Osteoblast (primary cell): ENCODE data around the gene KRTAP10-4. TPM values are rescaled to one million over a fixed set of nuclear protein-coding genes. Genes with fewer than 3 reads are reported as not detected.

Experiments used
- DNase-seq: peaks from one replicate; pipeline ENCODE4 v3.0.0; 2011; ENCODE audit warnings: low spot score, mixed read lengths; ENCODE audit not compliant: insufficient read length; ENCODE audit errors: missing footprints
- H2AFZ ChIP-seq: 2 replicates; pipeline ENCODE4 v1.6.0; 2011; ENCODE audit warnings: mild to moderate bottlenecking, low read length
- H3K27ac ChIP-seq: 2 replicates; pipeline ENCODE4 v1.5.1; 2011; ENCODE audit warnings: mild to moderate bottlenecking, low read depth, low read length, moderate library complexity
- H3K27me3 ChIP-seq: 2 replicates; pipeline ENCODE4 v1.6.0; 2012; ENCODE audit warnings: mild to moderate bottlenecking, control low read depth, inconsistent platforms, low read length, moderate library complexity; ENCODE audit not compliant: insufficient read depth
- H3K36me3 ChIP-seq: 2 replicates; pipeline ENCODE4 v1.5.1; 2011; ENCODE audit warnings: mild to moderate bottlenecking, low read length, control low read depth, moderate library complexity; ENCODE audit not compliant: insufficient read depth
- H3K4me1 ChIP-seq: 2 replicates; pipeline ENCODE4 v1.5.1; 2011; ENCODE audit warnings: mild to moderate bottlenecking, low read length, control low read depth, moderate library complexity; ENCODE audit not compliant: insufficient read depth
- H3K4me2 ChIP-seq: 2 replicates; pipeline ENCODE4 v1.6.0; 2011; ENCODE audit warnings: mild to moderate bottlenecking, low read length; ENCODE audit not compliant: insufficient read depth
- H3K4me3 ChIP-seq: fragments of 200-600 bp; sonication (generic); 3 replicates; pipeline ENCODE4 v1.5.1; 2012; ENCODE audit warnings: mild to moderate bottlenecking, low read length, inconsistent platforms; ENCODE audit not compliant: insufficient read depth
- H3K79me2 ChIP-seq: 2 replicates; pipeline ENCODE4 v1.6.0; 2012; ENCODE audit warnings: mild to moderate bottlenecking, low read length, control low read depth, inconsistent platforms; ENCODE audit not compliant: insufficient read depth
- H3K9me3 ChIP-seq: 2 replicates; pipeline ENCODE4 v1.5.1; 2011; ENCODE audit warnings: low read depth, low read length, control low read depth
- H4K20me1 ChIP-seq: 2 replicates; pipeline ENCODE4 v1.6.0; 2012; ENCODE audit warnings: mild to moderate bottlenecking, low read length, control low read depth; ENCODE audit not compliant: insufficient read depth
- total RNA-seq: library from RNA; depleted of rRNA; stranded (reverse); fragments of >200 nt; gene quantifications from 2 replicates; pipeline ENCODE4 v1.2.3, GENCODE V29; 2012
- TF ChIP-seq, protein P1 (sequence below): IDR thresholded peaks from 2 replicates; pipeline ENCODE4 v1.5.1; 2011; ENCODE audit warnings: mild to moderate bottlenecking, low read depth, low read length, moderate library complexity; ENCODE audit errors: extremely low read depth

The KRTAP10-4 gene
- total RNA-seq, 1 donor: not detected

DNA sequence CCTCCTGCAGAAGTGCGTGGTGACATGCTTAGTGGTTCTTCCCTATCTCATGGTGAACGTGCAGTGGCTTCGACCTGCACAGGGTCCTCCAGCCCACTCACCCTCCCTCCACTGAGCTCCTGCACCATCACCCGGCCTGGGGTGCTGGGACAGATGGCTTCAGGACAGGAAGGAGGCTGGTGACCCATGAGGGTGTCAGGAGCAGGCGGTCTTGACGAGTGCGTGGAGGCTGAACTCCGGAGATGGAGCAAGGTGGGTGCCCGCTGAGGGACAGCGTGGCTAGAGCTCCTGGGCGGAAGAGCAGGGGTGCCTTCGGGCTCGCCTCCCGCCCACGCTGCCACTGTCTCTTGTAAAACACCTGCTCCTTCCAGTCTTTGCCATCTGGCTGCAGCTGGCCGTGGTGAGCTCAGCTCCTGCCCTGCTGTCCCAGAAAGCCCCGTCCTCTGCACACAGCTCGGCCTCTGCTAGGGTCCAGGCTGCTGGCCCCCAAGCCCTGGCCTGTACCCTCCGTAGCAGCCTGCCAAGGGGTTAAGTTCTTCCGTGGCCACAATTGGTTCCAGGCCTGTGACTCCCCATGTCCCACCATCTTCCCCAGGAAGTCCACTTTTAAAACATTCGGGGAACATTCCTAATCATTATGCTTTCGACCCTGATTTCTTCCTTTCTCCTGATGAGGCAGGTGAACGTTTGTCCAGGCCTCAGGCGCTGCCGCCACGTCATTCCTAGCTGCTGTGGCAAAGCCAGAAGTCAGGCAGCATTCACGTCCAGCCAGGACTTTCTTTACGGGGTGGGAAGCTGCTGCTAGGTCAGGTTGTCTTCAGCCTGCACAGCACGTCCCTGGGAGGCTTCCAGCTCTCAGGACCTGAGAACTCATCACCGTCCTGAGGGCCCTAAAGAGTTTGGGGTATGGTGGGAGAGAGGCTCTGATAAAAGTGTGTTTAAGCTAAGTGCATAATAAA, 41.6 kb upstream of the KRTAP10-4 start:
- Histone ChIP-seq H4K20me1 (no peaks in the 10 kb centered on the region), H3K4me1 (no peaks in the 10 kb centered on the region), H3K4me3 (no peak overlapping the region), H3K27me3 (no peaks in the 10 kb centered on the region), H2AFZ (no peak overlapping the region), H3K79me2 (no peaks in the 10 kb centered on the region), H3K27ac (no peak overlapping the region), H3K4me2 (no peak overlapping the region), H3K36me3 (no peaks in the 10 kb centered on the region), H3K9me3 (no peaks in the 10 kb centered on the region)
- peak; percentile 41 for DNase-seq
- TF ChIP-seq, protein P1, sequence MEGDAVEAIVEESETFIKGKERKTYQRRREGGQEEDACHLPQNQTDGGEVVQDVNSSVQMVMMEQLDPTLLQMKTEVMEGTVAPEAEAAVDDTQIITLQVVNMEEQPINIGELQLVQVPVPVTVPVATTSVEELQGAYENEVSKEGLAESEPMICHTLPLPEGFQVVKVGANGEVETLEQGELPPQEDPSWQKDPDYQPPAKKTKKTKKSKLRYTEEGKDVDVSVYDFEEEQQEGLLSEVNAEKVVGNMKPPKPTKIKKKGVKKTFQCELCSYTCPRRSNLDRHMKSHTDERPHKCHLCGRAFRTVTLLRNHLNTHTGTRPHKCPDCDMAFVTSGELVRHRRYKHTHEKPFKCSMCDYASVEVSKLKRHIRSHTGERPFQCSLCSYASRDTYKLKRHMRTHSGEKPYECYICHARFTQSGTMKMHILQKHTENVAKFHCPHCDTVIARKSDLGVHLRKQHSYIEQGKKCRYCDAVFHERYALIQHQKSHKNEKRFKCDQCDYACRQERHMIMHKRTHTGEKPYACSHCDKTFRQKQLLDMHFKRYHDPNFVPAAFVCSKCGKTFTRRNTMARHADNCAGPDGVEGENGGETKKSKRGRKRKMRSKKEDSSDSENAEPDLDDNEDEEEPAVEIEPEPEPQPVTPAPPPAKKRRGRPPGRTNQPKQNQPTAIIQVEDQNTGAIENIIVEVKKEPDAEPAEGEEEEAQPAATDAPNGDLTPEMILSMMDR: no peak

DNA sequence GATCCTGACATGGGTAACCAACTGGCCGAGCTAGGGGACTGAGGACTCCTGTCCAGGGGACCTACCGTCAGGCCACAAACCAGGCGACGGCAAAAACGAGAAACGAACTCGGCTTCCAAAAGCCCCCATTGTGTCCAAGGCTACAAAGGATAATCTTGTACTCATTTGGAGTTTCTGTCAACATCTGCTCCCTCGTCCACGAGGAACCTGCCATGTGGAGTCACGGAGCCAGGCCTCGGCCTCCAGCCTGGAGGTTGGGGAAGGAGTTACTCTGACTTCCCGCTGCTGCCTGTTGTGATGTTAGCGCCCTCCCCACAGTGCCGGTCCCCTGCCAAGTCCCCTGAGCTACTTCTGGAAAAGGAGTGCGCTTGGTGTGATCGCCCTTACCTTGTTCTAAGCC, 40.8 kb upstream of the KRTAP10-4 start:
- no peaks in the 10 kb centered on the region for H3K4me1 ChIP-seq
- no peak overlapping the region for H3K4me3 ChIP-seq
- TF ChIP-seq, protein P1: no peak
- H3K9me3 ChIP-seq: no peaks in the 10 kb centered on the region
- no peak overlapping the region for H2AFZ ChIP-seq
- no peaks in the 10 kb centered on the region for H3K36me3 ChIP-seq
- no peaks in the 10 kb centered on the region for H3K79me2 ChIP-seq
- DNase-seq: peak; percentile 32
- H3K4me2 ChIP-seq: no peak overlapping the region
- H4K20me1 ChIP-seq: no peaks in the 10 kb centered on the region
- no peaks in the 10 kb centered on the region for H3K27me3 ChIP-seq
- H3K27ac ChIP-seq: no peak overlapping the region

DNA sequence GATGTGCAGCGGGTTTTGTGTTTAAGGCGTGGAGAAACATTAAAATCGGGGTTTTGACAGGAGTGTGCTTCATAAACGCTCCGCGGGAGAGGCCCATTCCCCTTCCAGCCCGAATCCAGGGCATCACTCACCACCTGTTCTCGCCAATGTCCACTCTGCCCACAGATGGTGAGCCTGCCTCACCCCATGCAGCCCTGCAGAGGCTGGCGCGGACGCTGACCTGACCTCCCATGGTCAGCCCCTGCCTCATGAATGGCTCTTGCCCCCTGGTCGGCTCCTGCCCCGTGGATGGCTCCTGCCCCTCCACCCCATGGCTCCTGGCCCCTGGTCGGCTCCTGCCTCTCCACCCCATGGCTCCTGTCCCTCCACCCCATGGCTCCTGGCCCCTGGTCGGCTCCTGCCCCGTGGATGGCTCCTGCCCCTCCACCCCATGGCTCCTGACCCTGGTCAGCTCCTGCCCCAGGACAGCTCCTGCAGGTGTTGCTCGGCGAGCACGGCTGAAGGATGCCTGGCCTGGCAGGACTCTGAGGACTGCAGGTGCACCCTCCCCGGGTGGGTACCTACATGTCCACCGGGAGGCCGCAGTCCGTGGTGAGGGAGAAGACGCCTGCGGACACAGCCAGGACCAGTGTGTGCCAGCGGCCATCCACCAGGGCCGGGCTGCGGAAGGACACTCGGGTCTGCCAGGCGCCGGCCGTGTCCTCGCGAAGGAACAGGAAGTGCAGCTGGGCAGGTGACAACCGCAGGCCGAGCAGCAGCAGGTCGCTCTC, 40.2 kb upstream of the KRTAP10-4 start:
- TF ChIP-seq, protein P1: no peak
- no peak overlapping the region for H3K4me3 ChIP-seq
- DNase-seq: peak; percentile 76
- no peak overlapping the region for H3K4me2 ChIP-seq
- no peaks in the 10 kb centered on the region for H3K36me3 ChIP-seq
- H4K20me1 ChIP-seq: no peaks in the 10 kb centered on the region
- H3K27me3 ChIP-seq: no peaks in the 10 kb centered on the region
- no peaks in the 10 kb centered on the region for H3K79me2 ChIP-seq
- H2AFZ ChIP-seq: no peak overlapping the region
- H3K4me1 ChIP-seq: no peaks in the 10 kb centered on the region
- no peak overlapping the region for H3K27ac ChIP-seq
- H3K9me3 ChIP-seq: no peaks in the 10 kb centered on the region
